Astrocyte (in vitro differentiated cells and primary cell): ENCODE data around the gene CA12. TPM values are rescaled to one million over a fixed set of nuclear protein-coding genes. Genes with fewer than 3 reads are reported as not detected.

Source experiments
- DNase-seq: peaks from one replicate; pipeline ENCODE4 v3.0.0-alpha.2; 2010; ENCODE audit warnings: low read depth
- FAIRE-seq: peaks from 2 replicates; lab custom pipeline; 2011; peaks lifted over from hg19 to GRCh38; lab: Jason Lieb, UNC
- H2AFZ ChIP-seq: 2 replicates; pipeline ENCODE4 v1.6.0; 2012; ENCODE audit warnings: low read depth, low read length, inconsistent platforms
- H3K27ac ChIP-seq: 2 replicates; pipeline ENCODE4 v1.5.1; 2011; ENCODE audit warnings: low read depth, low read length, inconsistent platforms
- H3K27me3 ChIP-seq: 2 replicates; pipeline ENCODE4 v1.6.0; 2011; ENCODE audit warnings: low read length, inconsistent platforms; ENCODE audit not compliant: insufficient read depth
- H3K36me3 ChIP-seq: 2 replicates; pipeline ENCODE4 v1.5.1; 2011; ENCODE audit warnings: low read length, inconsistent platforms; ENCODE audit not compliant: insufficient read depth
- H3K4me1 ChIP-seq: 2 replicates; pipeline ENCODE4 v1.5.1; 2011; ENCODE audit warnings: low read length, inconsistent platforms; ENCODE audit not compliant: insufficient read depth
- H3K4me2 ChIP-seq: 2 replicates; pipeline ENCODE4 v1.6.0; 2012; ENCODE audit warnings: low read length, inconsistent platforms
- H3K4me3 ChIP-seq: 2 replicates; pipeline ENCODE4 v1.5.1; 2011; ENCODE audit warnings: low read depth, mild to moderate bottlenecking, low read length, inconsistent platforms; ENCODE audit not compliant: insufficient read depth
- H3K79me2 ChIP-seq: 2 replicates; pipeline ENCODE4 v1.6.0; 2012; ENCODE audit warnings: mild to moderate bottlenecking, low read length, inconsistent platforms; ENCODE audit not compliant: insufficient read depth
- H3K9ac ChIP-seq: 2 replicates; pipeline ENCODE4 v1.6.0; 2012; ENCODE audit warnings: mild to moderate bottlenecking, low read length, inconsistent platforms
- H3K9me3 ChIP-seq: 2 replicates; pipeline ENCODE4 v1.5.1; 2012; ENCODE audit warnings: low read depth, mild to moderate bottlenecking, low read length, inconsistent platforms; ENCODE audit not compliant: insufficient read depth
- H4K20me1 ChIP-seq: 2 replicates; pipeline ENCODE4 v1.6.0; 2012; ENCODE audit warnings: low read length, inconsistent platforms; ENCODE audit not compliant: insufficient read depth
- H3K27ac Mint-ChIP-seq: one replicate; pipeline ENCODE4 v1.8.0; 2021; ENCODE audit warnings: mild to moderate bottlenecking, mixed read lengths; ENCODE audit not compliant: unreplicated experiment
- H3K27me3 Mint-ChIP-seq: one replicate; pipeline ENCODE4 v1.8.0; 2021; ENCODE audit warnings: low read depth, mixed read lengths; ENCODE audit not compliant: unreplicated experiment
- H3K36me3 Mint-ChIP-seq: one replicate; pipeline ENCODE4 v1.8.0; 2021; ENCODE audit warnings: low read depth, mixed read lengths; ENCODE audit not compliant: unreplicated experiment
- H3K4me1 Mint-ChIP-seq: one replicate; pipeline ENCODE4 v1.8.0; 2021; ENCODE audit warnings: low read depth, mixed read lengths; ENCODE audit not compliant: unreplicated experiment
- H3K4me3 Mint-ChIP-seq: one replicate; pipeline ENCODE4 v1.8.0; 2021; ENCODE audit warnings: mild to moderate bottlenecking, moderate library complexity, mixed read lengths; ENCODE audit not compliant: unreplicated experiment
- H3K9me3 Mint-ChIP-seq: one replicate; pipeline ENCODE4 v1.8.0; 2021; ENCODE audit warnings: mild to moderate bottlenecking, mixed read lengths; ENCODE audit not compliant: unreplicated experiment
- EZH2 ChIP-seq: IDR thresholded peaks from 2 replicates; pipeline ENCODE4 v1.6.1; 2012; ENCODE audit warnings: mild to moderate bottlenecking, low read length, inconsistent platforms; ENCODE audit not compliant: insufficient read depth
- total RNA-seq: library from RNA; stranded (reverse); gene quantifications from 2 replicates; pipeline ENCODE4 v1.2.1, GENCODE V29; 2021
- TF ChIP-seq, protein P1 (sequence below): IDR thresholded peaks from 2 replicates; pipeline ENCODE4 v1.5.1; 2011; ENCODE audit warnings: low read depth, mild to moderate bottlenecking, inconsistent platforms, low read length, moderate library complexity; ENCODE audit not compliant: insufficient read depth

CA12 gene
- total RNA-seq, 1 donor from 2014 or later = 0.54 TPM

DNA sequence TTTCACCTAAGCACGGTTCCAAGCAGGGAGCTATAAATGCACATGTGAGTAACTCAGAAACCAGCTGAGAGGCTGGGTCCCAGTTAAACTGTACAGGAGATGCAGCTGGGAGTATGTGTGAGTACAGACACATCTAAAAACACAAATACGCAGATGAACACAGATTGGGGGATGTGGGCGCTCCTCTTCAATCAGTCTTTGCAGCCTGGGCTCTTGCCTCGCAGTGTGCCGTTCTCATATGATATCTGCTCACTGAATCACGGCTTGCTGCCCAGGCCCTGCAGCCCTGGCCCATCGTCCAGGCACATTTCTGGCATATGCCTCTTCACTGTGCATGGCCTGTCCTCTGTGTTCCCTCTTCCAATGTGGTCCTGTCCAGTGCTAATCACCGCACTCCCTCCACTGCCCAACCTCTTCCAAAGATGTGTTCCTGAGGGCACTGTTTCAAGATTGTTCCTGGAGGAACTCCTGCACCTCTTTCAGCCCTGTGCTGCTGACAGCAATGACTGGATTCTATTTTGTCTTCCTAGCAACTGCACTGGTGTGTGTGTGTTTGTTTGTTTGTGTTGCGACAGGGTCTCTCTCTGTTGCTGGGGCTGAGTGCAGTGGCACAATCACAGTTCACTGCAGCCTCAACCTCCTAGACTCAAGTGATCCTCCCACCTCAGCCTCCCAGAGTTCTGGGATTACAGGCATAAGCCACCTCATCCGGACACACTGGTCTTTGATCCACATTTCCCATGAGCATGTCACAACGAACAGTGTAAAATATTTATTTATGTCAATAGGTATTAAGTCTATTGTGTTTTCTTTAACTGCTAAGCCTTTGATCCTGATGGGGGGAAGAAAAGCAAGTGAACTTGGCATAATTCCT is 17.0 kb downstream of the CA12 start:
- Histone ChIP-seq H3K27ac (no peak overlapping the region), H3K79me2 (no peaks in the 10 kb centered on the region), H4K20me1 (no peaks in the 10 kb centered on the region), H3K4me3 (no peak overlapping the region), H3K27me3 (no peaks in the 10 kb centered on the region), H3K4me1 (no peaks in the 10 kb centered on the region), H3K9me3 (no peaks in the 10 kb centered on the region), H3K9ac (no peak overlapping the region), H3K4me2 (no peak overlapping the region), H2AFZ (no peak overlapping the region), H3K36me3 (peaks cover 5% of the 10 kb centered on the region)
- FAIRE-seq = no peak
- H3K4me3 Mint-ChIP-seq = no peak overlapping the region
- no peak overlapping the region for H3K27ac Mint-ChIP-seq
- H3K36me3 Mint-ChIP-seq = no peaks in the 10 kb centered on the region
- H3K27me3 Mint-ChIP-seq = peaks cover 45% of the 10 kb centered on the region
- no peak for TF ChIP-seq EZH2
- TF ChIP-seq, protein P1, sequence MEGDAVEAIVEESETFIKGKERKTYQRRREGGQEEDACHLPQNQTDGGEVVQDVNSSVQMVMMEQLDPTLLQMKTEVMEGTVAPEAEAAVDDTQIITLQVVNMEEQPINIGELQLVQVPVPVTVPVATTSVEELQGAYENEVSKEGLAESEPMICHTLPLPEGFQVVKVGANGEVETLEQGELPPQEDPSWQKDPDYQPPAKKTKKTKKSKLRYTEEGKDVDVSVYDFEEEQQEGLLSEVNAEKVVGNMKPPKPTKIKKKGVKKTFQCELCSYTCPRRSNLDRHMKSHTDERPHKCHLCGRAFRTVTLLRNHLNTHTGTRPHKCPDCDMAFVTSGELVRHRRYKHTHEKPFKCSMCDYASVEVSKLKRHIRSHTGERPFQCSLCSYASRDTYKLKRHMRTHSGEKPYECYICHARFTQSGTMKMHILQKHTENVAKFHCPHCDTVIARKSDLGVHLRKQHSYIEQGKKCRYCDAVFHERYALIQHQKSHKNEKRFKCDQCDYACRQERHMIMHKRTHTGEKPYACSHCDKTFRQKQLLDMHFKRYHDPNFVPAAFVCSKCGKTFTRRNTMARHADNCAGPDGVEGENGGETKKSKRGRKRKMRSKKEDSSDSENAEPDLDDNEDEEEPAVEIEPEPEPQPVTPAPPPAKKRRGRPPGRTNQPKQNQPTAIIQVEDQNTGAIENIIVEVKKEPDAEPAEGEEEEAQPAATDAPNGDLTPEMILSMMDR = no peak
- no peak for DNase-seq
- no peaks in the 10 kb centered on the region for H3K4me1 Mint-ChIP-seq
- peaks cover 5% of the 10 kb centered on the region for H3K9me3 Mint-ChIP-seq

DNA sequence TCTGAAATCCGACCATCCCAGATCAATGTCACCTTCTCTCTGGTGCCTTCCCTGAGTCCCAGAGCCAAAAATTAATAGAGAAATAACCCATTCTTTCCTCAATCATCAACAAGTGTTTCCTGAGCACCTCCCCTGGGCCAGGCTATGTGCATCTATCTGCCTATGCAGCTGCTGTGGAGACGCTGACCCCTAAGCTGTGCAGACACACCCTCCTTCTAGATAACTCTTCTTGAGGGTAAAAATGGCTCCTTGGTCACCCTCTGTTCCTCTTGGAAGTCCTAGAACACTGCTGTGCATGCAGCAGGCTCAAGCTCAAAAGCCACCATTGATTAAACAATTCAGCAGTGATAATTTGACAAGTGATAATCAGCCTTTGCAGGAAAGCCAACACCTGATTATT is 18.4 kb downstream of the CA12 start:
- Histone ChIP-seq H3K36me3 (peaks cover 5% of the 10 kb centered on the region), H3K4me2 (no peak overlapping the region), H3K79me2 (no peaks in the 10 kb centered on the region), H3K9me3 (no peaks in the 10 kb centered on the region), H3K27me3 (no peaks in the 10 kb centered on the region), H3K27ac (no peak overlapping the region), H3K4me1 (no peaks in the 10 kb centered on the region), H4K20me1 (no peaks in the 10 kb centered on the region), H3K9ac (no peak overlapping the region), H2AFZ (no peak overlapping the region), H3K4me3 (no peak overlapping the region)
- TF ChIP-seq EZH2 = no peak
- TF ChIP-seq, protein P1 = no peak
- Mint-ChIP-seq H3K9me3 (peaks cover 6% of the 10 kb centered on the region), H3K4me3 (no peak overlapping the region), H3K27ac (no peak overlapping the region), H3K27me3 (peaks cover 59% of the 10 kb centered on the region), H3K4me1 (no peaks in the 10 kb centered on the region), H3K36me3 (no peaks in the 10 kb centered on the region)
- FAIRE-seq (no peak), DNase-seq (no peak)

DNA sequence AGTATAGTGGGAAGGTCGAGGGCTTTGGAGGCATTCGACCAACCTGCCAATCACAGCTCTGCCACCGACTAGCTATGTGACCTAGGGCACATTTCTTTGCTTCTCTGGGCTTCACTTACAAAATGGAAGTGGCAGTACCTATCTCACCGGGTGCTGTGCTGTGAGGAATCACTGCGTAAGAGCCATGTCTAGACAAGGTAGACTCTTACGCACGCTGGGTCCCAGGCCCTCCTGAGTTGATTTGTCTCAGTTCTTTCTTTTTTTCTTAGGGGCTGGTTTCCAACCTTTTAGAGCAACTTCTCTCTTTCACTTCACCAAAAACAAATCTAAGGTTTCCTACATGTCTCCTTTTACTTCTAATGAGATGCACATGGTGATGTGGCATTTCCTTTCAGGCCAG is 18.8 kb downstream of the CA12 start:
- Histone ChIP-seq H3K4me3 (no peak overlapping the region), H3K79me2 (no peaks in the 10 kb centered on the region), H3K4me2 (no peak overlapping the region), H3K36me3 (peaks cover 5% of the 10 kb centered on the region), H3K9me3 (no peaks in the 10 kb centered on the region), H3K27ac (no peak overlapping the region), H4K20me1 (no peaks in the 10 kb centered on the region), H3K4me1 (no peaks in the 10 kb centered on the region), H3K9ac (no peak overlapping the region), H2AFZ (no peak overlapping the region), H3K27me3 (no peaks in the 10 kb centered on the region)
- TF ChIP-seq, protein P1 = no peak
- TF ChIP-seq EZH2 = no peak
- Mint-ChIP-seq H3K36me3 (no peaks in the 10 kb centered on the region), H3K27me3 (peaks cover 63% of the 10 kb centered on the region), H3K4me1 (no peaks in the 10 kb centered on the region), H3K27ac (no peak overlapping the region), H3K4me3 (no peak overlapping the region), H3K9me3 (peaks cover 6% of the 10 kb centered on the region)
- no peak for DNase-seq
- FAIRE-seq = no peak
